HCT116 (cell line): ENCODE measurements around the gene GMPPB. TPM values are rescaled to one million over a fixed set of nuclear protein-coding genes. Genes with fewer than 3 reads are reported as not detected.

ENCODE experiments used
- ATAC-seq: fragments of 200-7000 bp; cut with Tn5 transposase; 2 replicates; pipeline ENCODE4 v1.9.1; 2020; ENCODE audit warnings: mild to moderate bottlenecking, moderate library complexity
- BruUV-seq: library from RNA; stranded (reverse); fragments of 400-500 nt; replicated peaks from 2 replicates; lab custom pipeline; 2021; lab: Mats Ljungman, UMichigan
- CTCF ChIA-PET: fragments of 300-600 bp; sonication (Branson Sonifier 250); formaldehyde crosslinking; loops from one replicate; lab custom pipeline; 2021; ENCODE audit warnings: antibody characterized with exemption; lab: Charles Lee
- POLR2A ChIA-PET: fragments of 300-600, 350-600 bp; sonication (Branson Sonifier 250); formaldehyde crosslinking; loops from one replicate; lab custom pipeline; 2021; ENCODE audit warnings: antibody characterized with exemption; lab: Charles Lee
- RAD21 ChIA-PET, 2 experiments: fragments of 300-600 bp; sonication (Branson Sonifier 250); formaldehyde crosslinking; loops; one replicate each; lab custom pipeline; 2023; ENCODE audit warnings: low total read pairs in 2 of 2; ENCODE audit not compliant: uncharacterized antibody in 2 of 2, unreplicated experiment in 2 of 2, low non-redundant PET in 1 of 2; lab: Charles Lee
- DNase-seq: peaks from one replicate; pipeline ENCODE4 v3.0.0-alpha.2; 2010; ENCODE audit warnings: low read depth, low spot score
- H2AFZ ChIP-seq: fragments of 200-600 bp; shearing (Covaris generic), sonication (generic); 2 replicates; pipeline ENCODE4 v1.6.1; 2017; ENCODE audit warnings: low read depth, mixed run types, mixed read lengths, antibody characterized with exemption, low read length; ENCODE audit not compliant: poor library complexity, severe bottlenecking
- H3K27ac ChIP-seq: 2 replicates; pipeline ENCODE4 v1.5.1; 2012; ENCODE audit warnings: low read depth, low read length
- H3K27me3 ChIP-seq: fragments of 200-600 bp; sonication (generic); 2 replicates; pipeline ENCODE4 v1.6.1; 2016; ENCODE audit warnings: mixed run types, low read length, mixed read lengths; ENCODE audit not compliant: insufficient read depth
- H3K36me3 ChIP-seq, 2 experiments: fragments of 200-500 bp in 1 of 2; fragments of 200-600 bp in 1 of 2; sonication (Bioruptor generic) in 1 of 2; sonication (generic) in 1 of 2; 2 replicates each; pipeline versions ENCODE4 v1.5.1 to v1.6.1; 2014 to 2016; ENCODE audit warnings: low read length in 2 of 2, inconsistent platforms in 1 of 2, mixed read lengths in 1 of 2, mixed run types in 1 of 2; ENCODE audit not compliant: insufficient read depth in 2 of 2, control insufficient read depth in 1 of 2
- H3K4me1 ChIP-seq, 2 experiments: fragments of 200-600 bp in 1 of 2; sonication (generic) in 1 of 2; 2 replicates each; pipeline versions ENCODE4 v1.5.1 to v1.6.1; 2012 to 2017; ENCODE audit warnings: low read length in 2 of 2, inconsistent platforms in 1 of 2, mild to moderate bottlenecking in 1 of 2, mixed read lengths in 1 of 2, mixed run types in 1 of 2, moderate library complexity in 1 of 2; ENCODE audit not compliant: insufficient read depth in 2 of 2, control insufficient read depth in 1 of 2
- H3K4me2 ChIP-seq: fragments of 200-600 bp; sonication (generic); 2 replicates; pipeline ENCODE4 v1.6.1; 2017; ENCODE audit warnings: mixed run types, low read length, mixed read lengths
- H3K4me3 ChIP-seq, 2 experiments: fragments of 200-600 bp in 1 of 2; sonication (generic) in 1 of 2; replicated peaks in 1 of 2; 2 replicates each; pipeline ENCODE4 v1.5.1; 2011 to 2016; ENCODE audit warnings: low read length in 2 of 2, control low read depth in 1 of 2, low read depth in 1 of 2, mild to moderate bottlenecking in 1 of 2, mixed read lengths in 1 of 2, mixed run types in 1 of 2
- H3K79me2 ChIP-seq: fragments of 200-600 bp; sonication (generic); 2 replicates; pipeline ENCODE4 v1.6.1; 2017; ENCODE audit warnings: mild to moderate bottlenecking, mixed run types, low read length, moderate library complexity, mixed read lengths; ENCODE audit not compliant: insufficient read depth
- H3K9ac ChIP-seq: fragments of 200-600 bp; sonication (generic); 2 replicates; pipeline ENCODE4 v1.6.1; 2016; ENCODE audit warnings: low read length, mixed read lengths
- H3K9me2 ChIP-seq: fragments of 200-600 bp; sonication (generic), shearing (Covaris generic); 2 replicates; pipeline ENCODE4 v1.6.1; 2017; ENCODE audit warnings: mixed run types, mild to moderate bottlenecking, moderate library complexity; ENCODE audit not compliant: insufficient read depth
- H3K9me3 ChIP-seq, 2 experiments: fragments of 200-500 bp in 1 of 2; fragments of 200-600 bp in 1 of 2; sonication (Bioruptor generic) in 1 of 2; sonication (generic) in 1 of 2; 2 replicates each; pipeline ENCODE4 v1.6.1; 2014 to 2017; ENCODE audit warnings: low read length in 2 of 2, mixed read lengths in 2 of 2, inconsistent platforms in 1 of 2, low read depth in 1 of 2, mild to moderate bottlenecking in 1 of 2, mixed run types in 1 of 2, moderate library complexity in 1 of 2; ENCODE audit not compliant: control insufficient read depth in 1 of 2, insufficient read depth in 1 of 2
- H4K20me1 ChIP-seq: fragments of 200-600 bp; sonication (generic), shearing (Covaris generic); 2 replicates; pipeline ENCODE4 v1.6.1; 2017; ENCODE audit warnings: mixed run types, mild to moderate bottlenecking, moderate library complexity; ENCODE audit not compliant: insufficient read depth
- CBX3 ChIP-seq: IDR thresholded peaks from 2 replicates; pipeline ENCODE4 v1.6.1; 2012; ENCODE audit warnings: low read depth
- CTCF ChIP-seq, 3 experiments: fragments of 200-600 bp in 1 of 3; sonication (generic) in 1 of 3; IDR thresholded peaks in 2 of 3; conservative IDR thresholded peaks in 1 of 3; 2 replicates each; pipeline ENCODE4 v1.5.1; 2012 to 2017; ENCODE audit warnings: low read depth in 2 of 3, low read length in 2 of 3, antibody characterized with exemption in 1 of 3, borderline replicate concordance in 1 of 3, control low read depth in 1 of 3, mild to moderate bottlenecking in 1 of 3, mixed read lengths in 1 of 3, mixed run types in 1 of 3, moderate library complexity in 1 of 3; ENCODE audit not compliant: insufficient read depth in 1 of 3
- ELF1 ChIP-seq: IDR thresholded peaks from 2 replicates; pipeline ENCODE4 v1.6.1; 2012; ENCODE audit warnings: low read depth, borderline replicate concordance
- EZH2 ChIP-seq: fragments of 200-600 bp; sonication (generic); IDR thresholded peaks from 2 replicates; pipeline ENCODE4 v1.6.1; 2017; ENCODE audit warnings: antibody characterized with exemption, mixed run types
- EZH2phosphoT487 ChIP-seq: fragments of 200-600 bp; IDR thresholded peaks from 2 replicates; pipeline ENCODE4 v1.6.1; 2018; ENCODE audit warnings: antibody characterized with exemption, borderline replicate concordance
- FOSL1 ChIP-seq: IDR thresholded peaks from 2 replicates; pipeline ENCODE4 v1.6.1; 2012; ENCODE audit warnings: low read depth
- JUND ChIP-seq: IDR thresholded peaks from 2 replicates; pipeline ENCODE4 v1.6.1; 2012
- RAD21 ChIP-seq: IDR thresholded peaks from 2 replicates; pipeline ENCODE4 v1.6.1; 2012; ENCODE audit warnings: low read depth, mild to moderate bottlenecking
- REST ChIP-seq: IDR thresholded peaks from 2 replicates; pipeline ENCODE4 v1.6.1; 2012; ENCODE audit warnings: low read depth
- SIN3A ChIP-seq: IDR thresholded peaks from 2 replicates; pipeline ENCODE4 v1.6.1; 2012; ENCODE audit warnings: low read depth
- SP1 ChIP-seq: IDR thresholded peaks from 2 replicates; pipeline ENCODE4 v1.6.1; 2012; ENCODE audit warnings: low read depth
- SRF ChIP-seq: IDR thresholded peaks from 2 replicates; pipeline ENCODE4 v1.6.1; 2012; ENCODE audit warnings: low read depth
- YY1 ChIP-seq: IDR thresholded peaks from 2 replicates; pipeline ENCODE4 v1.6.1; 2011; ENCODE audit warnings: low read length, low read depth, moderate library complexity, mild to moderate bottlenecking; ENCODE audit not compliant: insufficient replicate concordance; ENCODE audit errors: extremely low read depth
- ZBTB33 ChIP-seq: IDR thresholded peaks from 2 replicates; pipeline ENCODE4 v1.6.1; 2011; ENCODE audit warnings: mild to moderate bottlenecking, low read length, moderate library complexity; ENCODE audit not compliant: insufficient replicate concordance; ENCODE audit errors: extremely low read depth
- intact Hi-C: fragments of 100-400 bp; cut with micrococcal nuclease; formaldehyde crosslinking; loops from 2 replicates; pipeline ENCODE4 v1.10.0; 2022
- total RNA-seq: library from RNA; stranded (reverse); gene quantifications from one replicate; pipeline ENCODE4 v1.2.1, GENCODE V29; 2021; ENCODE audit not compliant: unreplicated experiment

The GMPPB gene
- total RNA-seq, 1 experiment from 2014 or later: 24.1 TPM

GRCh38 chr3:49714728-49715550 is 8.8 kb downstream of the GMPPB start (continued):
- no peak for TF ChIP-seq CTCF (IDR thresholded peaks at IDR 0.05 in 2 of 3, conservative IDR thresholded peaks at IDR 0.05 in 1 of 3; ENCODE audit: borderline replicate concordance in 1 of 3, insufficient read depth in 1 of 3, low read depth in 2 of 3, low read length in 2 of 3)
- no peak for TF ChIP-seq ELF1

- ChIA-PET CTCF (interaction anchor here (0.7 kb wide), 1 partner anchor 12 kb away, joined by 3 read pairs; no protein-coding TSS in a partner anchor), RAD21 (no interaction called here), POLR2A (no interaction called here)
- no peaks in the 10 kb centered on the region for H3K9me3 ChIP-seq
- H3K36me3 ChIP-seq: no peaks in the 10 kb centered on the region; a peak in 2 of 4 replicates
- H3K27ac ChIP-seq: no peak overlapping the region; the same call in 1 of the 2 replicates
- H2AFZ ChIP-seq: no peak overlapping the region
- no peak overlapping the region for H3K4me3 ChIP-seq
- no peak overlapping the region for H3K9ac ChIP-seq
- no TSS peak for BruUV-seq
- no peaks in the 10 kb centered on the region for H3K79me2 ChIP-seq
- ATAC-seq: no peak
- H3K27me3 ChIP-seq: no peaks in the 10 kb centered on the region
- no peaks in the 10 kb centered on the region for H3K9me2 ChIP-seq
- H3K4me2 ChIP-seq: no peak overlapping the region
- H3K4me1 ChIP-seq: no peaks in the 10 kb centered on the region
- TF ChIP-seq CBX3: no peak
- no peak for TF ChIP-seq SP1
- no peak for TF ChIP-seq JUND
- TF ChIP-seq REST: no peak
- no peak for TF ChIP-seq YY1
- no peak for TF ChIP-seq EZH2phosphoT487
- no peak for TF ChIP-seq ZBTB33
- no peak for TF ChIP-seq SRF
- TF ChIP-seq SIN3A: no peak
- no peak for TF ChIP-seq FOSL1
- no peak for TF ChIP-seq EZH2
- no peak for TF ChIP-seq ELF1
- no peak for TF ChIP-seq RAD21
- no peaks in the 10 kb centered on the region for H4K20me1 ChIP-seq
- intact Hi-C loops: no loop called here
- no peak for DNase-seq
Measured at GRCh38 chr3:49713336-49714105, 10.2 kb downstream of the GMPPB start.
